MM.1S (cell line): Measurements from ENCODE around the gene EBF3.

Experiments used
- DNase-seq: peaks from one replicate; pipeline ENCODE4 v3.0.0-alpha.2; 2015
- H2AFZ ChIP-seq: fragments of 300-600 bp; sonication (generic); 2 replicates; pipeline ENCODE4 v1.6.0; 2016; ENCODE audit warnings: antibody characterized with exemption, low read length
- H3F3A ChIP-seq: fragments of 300-600 bp; sonication (generic); 2 replicates; pipeline ENCODE4 v1.6.1; 2016; ENCODE audit warnings: mild to moderate bottlenecking, antibody characterized with exemption, low read length, moderate library complexity, mixed read lengths; ENCODE audit not compliant: insufficient read depth
- H3K27ac ChIP-seq: fragments of 300-600 bp; sonication (generic); 2 replicates; pipeline ENCODE4 v1.5.1; 2016; ENCODE audit warnings: mild to moderate bottlenecking, low read length
- H3K27me3 ChIP-seq: fragments of 300-600 bp; sonication (generic); replicated peaks from 2 replicates; pipeline ENCODE4 v1.6.0; 2016; ENCODE audit warnings: low read length; ENCODE audit not compliant: insufficient read depth
- H3K36me3 ChIP-seq: fragments of 300-600 bp; sonication (generic); replicated peaks from 2 replicates; pipeline ENCODE4 v1.6.1; 2016; ENCODE audit warnings: mild to moderate bottlenecking, low read length, mixed read lengths; ENCODE audit not compliant: insufficient read depth
- H3K4me1 ChIP-seq: fragments of 300-600 bp; sonication (generic); 2 replicates; pipeline ENCODE4 v1.6.1; 2016; ENCODE audit warnings: low read length, mixed read lengths
- H3K4me2 ChIP-seq: fragments of 300-600 bp; sonication (generic); 2 replicates; pipeline ENCODE4 v1.6.0; 2016; ENCODE audit warnings: low read depth, low read length
- H3K4me3 ChIP-seq: fragments of 300-600 bp; sonication (generic); 2 replicates; pipeline ENCODE4 v1.5.1; 2016; ENCODE audit warnings: low read length, mixed read lengths
- H3K79me2 ChIP-seq: fragments of 300-600 bp; sonication (generic); 2 replicates; pipeline ENCODE4 v1.6.1; 2016; ENCODE audit warnings: mixed run types, low read length, mixed read lengths
- H3K9ac ChIP-seq: fragments of 300-600 bp; sonication (generic); 2 replicates; pipeline ENCODE4 v1.6.1; 2016; ENCODE audit warnings: low read length, mixed read lengths
- H3K9me2 ChIP-seq: fragments of 300-600 bp; sonication (generic); replicated peaks from 2 replicates; pipeline ENCODE4 v1.6.1; 2016; ENCODE audit warnings: mild to moderate bottlenecking, low read length, mixed read lengths; ENCODE audit not compliant: insufficient read depth
- H3K9me3 ChIP-seq: fragments of 300-600 bp; sonication (generic); replicated peaks from 2 replicates; pipeline ENCODE4 v1.6.1; 2016; ENCODE audit warnings: mild to moderate bottlenecking, low read length, mixed read lengths; ENCODE audit not compliant: insufficient read depth
- H4K20me1 ChIP-seq: fragments of 300-600 bp; sonication (generic); 2 replicates; pipeline ENCODE4 v1.6.1; 2016; ENCODE audit warnings: mild to moderate bottlenecking, low read length, moderate library complexity, mixed read lengths; ENCODE audit not compliant: insufficient read depth
- CTCF ChIP-seq: fragments of 300-600 bp; sonication (generic); IDR thresholded peaks from 2 replicates; pipeline ENCODE4 v1.5.1; 2016; ENCODE audit warnings: antibody characterized with exemption, low read length, mixed read lengths
- EZH2 ChIP-seq: fragments of 300-600 bp; sonication (generic); optimal IDR thresholded peaks from 2 replicates; pipeline ENCODE3; 2017; ENCODE audit warnings: low read depth, mild to moderate bottlenecking, antibody characterized with exemption, low read length, mixed read lengths
- EZH2phosphoT487 ChIP-seq: fragments of 300-600 bp; sonication (generic); IDR thresholded peaks from 2 replicates; pipeline ENCODE4 v1.6.1; 2018; ENCODE audit warnings: antibody characterized with exemption, low read length

The EBF3 gene

GRCh38 chr10:129916506-129916995 lies 47.5 kb downstream of the EBF3 start:
- Histone ChIP-seq H3K36me3 (no peaks in the 10 kb centered on the region), H3K4me1 (no peaks in the 10 kb centered on the region), H3K27ac (no peak overlapping the region), H3K9me3 (no peaks in the 10 kb centered on the region), H3K27me3 (no peaks in the 10 kb centered on the region), H3K4me3 (no peak overlapping the region), H3K79me2 (no peaks in the 10 kb centered on the region), H3K9me2 (no peaks in the 10 kb centered on the region), H3F3A (no peaks in the 10 kb centered on the region), H3K9ac (no peak overlapping the region), H3K4me2 (no peak overlapping the region), H4K20me1 (no peaks in the 10 kb centered on the region), H2AFZ (no peak overlapping the region)
- TF ChIP-seq EZH2phosphoT487 (no peak), CTCF (no peak), EZH2 (no peak)
- no peak for DNase-seq

GRCh38 chr10:129915526-129916378 lies 48.3 kb downstream of the EBF3 start:
- TF ChIP-seq EZH2 (no peak), CTCF (no peak), EZH2phosphoT487 (no peak)
- H3K79me2 ChIP-seq = no peaks in the 10 kb centered on the region
- no peak overlapping the region for H3K4me2 ChIP-seq
- no peaks in the 10 kb centered on the region for H3K4me1 ChIP-seq
- no peaks in the 10 kb centered on the region for H4K20me1 ChIP-seq
- no peaks in the 10 kb centered on the region for H3F3A ChIP-seq
- H3K36me3 ChIP-seq = no peaks in the 10 kb centered on the region
- H3K9me2 ChIP-seq = no peaks in the 10 kb centered on the region
- no peak for DNase-seq
- no peak overlapping the region for H3K9ac ChIP-seq
- H3K27me3 ChIP-seq = no peaks in the 10 kb centered on the region
- H3K27ac ChIP-seq = no peak overlapping the region
- no peak overlapping the region for H3K4me3 ChIP-seq
- H2AFZ ChIP-seq = no peak overlapping the region
- H3K9me3 ChIP-seq = no peaks in the 10 kb centered on the region

- Histone ChIP-seq H3K9me3 (no peaks in the 10 kb centered on the region), H3K27me3 (no peaks in the 10 kb centered on the region), H3K9ac (no peak overlapping the region), H2AFZ (no peak overlapping the region), H3K79me2 (no peaks in the 10 kb centered on the region), H3K4me2 (no peak overlapping the region), H3K4me1 (no peaks in the 10 kb centered on the region), H4K20me1 (no peaks in the 10 kb centered on the region), H3K9me2 (no peaks in the 10 kb centered on the region), H3K27ac (no peak overlapping the region), H3K36me3 (no peaks in the 10 kb centered on the region), H3K4me3 (no peak overlapping the region), H3F3A (no peaks in the 10 kb centered on the region)
- no peak for DNase-seq
- TF ChIP-seq CTCF (no peak), EZH2phosphoT487 (no peak), EZH2 (no peak)
These were observed 49.1 kb downstream of the EBF3 start for GRCh38 chr10:129914960-129915359.
